HG03108 (cell line): ENCODE results near the gene BCAS1.
A peak's percentile ranks its signal among the peaks of the same experiment; 100 is the strongest.

ENCODE experiments used
- ATAC-seq: cut with Tn5 transposase; IDR thresholded peaks from one replicate; pipeline ENCODE4 v1.9.1; 2021; ENCODE audit warnings: moderate library complexity; ENCODE audit not compliant: unreplicated experiment

BCAS1 gene

DNA sequence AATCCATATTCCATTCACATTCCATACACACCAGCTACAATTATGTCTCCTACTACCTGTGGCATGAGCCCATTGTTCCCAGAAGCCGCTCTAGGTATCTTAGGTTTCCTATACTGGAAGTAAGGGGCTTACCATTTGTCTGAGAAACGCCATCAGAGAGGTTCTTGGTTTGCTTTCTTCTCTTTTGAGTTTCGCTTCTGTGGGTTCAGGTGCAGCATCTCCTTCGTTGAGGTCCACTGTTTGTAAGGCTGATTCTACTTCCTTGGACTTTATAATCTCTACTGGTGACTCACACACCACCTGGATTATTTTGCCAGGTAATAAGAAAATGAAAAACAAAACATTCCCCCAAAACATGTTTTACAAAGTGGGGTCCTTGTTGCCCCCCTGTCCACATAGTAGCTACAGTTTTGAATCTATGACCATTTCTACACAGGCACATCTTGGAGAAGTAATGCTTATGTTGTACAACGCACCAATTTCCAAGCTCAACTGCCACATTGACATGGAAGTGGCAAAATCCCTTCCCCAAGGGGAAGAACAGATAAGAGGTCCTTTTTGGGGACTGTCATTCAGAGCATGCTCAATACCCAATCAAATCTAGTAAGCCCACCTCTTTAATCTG, 103.5 kb downstream of the BCAS1 start:
- no peak for ATAC-seq

GRCh38 chr20:53964501-53965253, 105.7 kb downstream of the BCAS1 start:
- no peak for ATAC-seq

GRCh38 chr20:53964067-53964466, 106.3 kb downstream of the BCAS1 start:
- no peak for ATAC-seq

GRCh38 chr20:53963635-53964034, 106.8 kb downstream of the BCAS1 start:
- no peak for ATAC-seq

- no peak for ATAC-seq
Measured at GRCh38 chr20:53962388-53962787, 108.0 kb downstream of the BCAS1 start.

GRCh38 chr20:53961527-53961926, 108.9 kb downstream of the BCAS1 start:
- ATAC-seq: no peak

GRCh38 chr20:53960579-53961272, 109.7 kb downstream of the BCAS1 start:
- no peak for ATAC-seq

GRCh38 chr20:53959911-53960578, 110.3 kb downstream of the BCAS1 start:
- ATAC-seq: no peak

DNA sequence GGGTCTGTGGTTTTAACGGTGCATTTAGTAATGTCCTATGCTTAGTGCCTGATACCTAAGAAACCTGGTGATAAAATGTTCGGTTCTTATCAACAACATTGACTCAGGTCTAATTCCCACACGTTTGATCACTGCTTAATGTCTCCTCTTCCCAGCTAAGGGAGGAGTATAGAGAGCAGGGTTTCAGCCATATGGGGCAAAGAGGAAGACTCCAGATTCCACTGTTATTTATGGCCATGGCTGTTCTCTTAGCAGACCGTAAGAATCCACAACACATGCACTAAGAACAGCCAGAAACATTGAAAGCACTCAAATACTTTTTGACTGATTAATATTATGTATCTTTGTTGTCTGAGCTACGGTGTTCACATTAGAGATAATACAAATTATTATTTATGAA, 112.1 kb downstream of the BCAS1 start:
- no peak for ATAC-seq

DNA sequence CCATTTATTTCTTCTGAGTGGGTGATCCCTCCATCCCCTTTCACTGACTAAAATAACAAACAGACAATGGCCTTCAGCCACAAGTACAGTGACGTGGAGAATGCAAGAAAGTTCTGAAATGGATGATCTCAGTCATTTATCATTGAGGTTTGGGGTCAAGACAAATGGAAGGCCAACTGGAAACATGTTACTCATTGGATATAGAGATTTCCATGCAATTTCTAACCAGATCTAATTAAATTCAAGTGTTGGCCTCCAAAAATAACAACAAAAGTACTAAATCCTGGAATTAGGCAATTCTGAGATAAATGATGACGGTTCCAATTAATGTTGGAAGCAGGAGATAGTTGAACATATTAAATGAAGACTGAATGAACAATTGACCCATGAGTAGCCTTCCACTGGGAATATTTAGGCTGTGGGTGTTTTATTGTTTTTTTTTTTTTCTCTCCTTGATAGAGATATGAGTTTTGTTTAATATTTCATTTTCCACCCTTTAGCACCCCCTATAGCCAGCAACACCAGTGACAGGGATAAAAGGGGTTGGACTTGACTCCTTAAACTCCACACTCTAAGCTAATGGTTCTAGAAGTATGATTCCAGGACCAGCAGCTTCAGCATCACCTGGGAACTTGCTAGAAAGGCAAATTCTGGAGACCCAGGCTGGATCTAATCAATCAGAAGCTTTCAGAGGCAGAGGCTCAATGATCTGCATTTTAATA, 112.8 kb downstream of the BCAS1 start:
- ATAC-seq: no peak

DNA sequence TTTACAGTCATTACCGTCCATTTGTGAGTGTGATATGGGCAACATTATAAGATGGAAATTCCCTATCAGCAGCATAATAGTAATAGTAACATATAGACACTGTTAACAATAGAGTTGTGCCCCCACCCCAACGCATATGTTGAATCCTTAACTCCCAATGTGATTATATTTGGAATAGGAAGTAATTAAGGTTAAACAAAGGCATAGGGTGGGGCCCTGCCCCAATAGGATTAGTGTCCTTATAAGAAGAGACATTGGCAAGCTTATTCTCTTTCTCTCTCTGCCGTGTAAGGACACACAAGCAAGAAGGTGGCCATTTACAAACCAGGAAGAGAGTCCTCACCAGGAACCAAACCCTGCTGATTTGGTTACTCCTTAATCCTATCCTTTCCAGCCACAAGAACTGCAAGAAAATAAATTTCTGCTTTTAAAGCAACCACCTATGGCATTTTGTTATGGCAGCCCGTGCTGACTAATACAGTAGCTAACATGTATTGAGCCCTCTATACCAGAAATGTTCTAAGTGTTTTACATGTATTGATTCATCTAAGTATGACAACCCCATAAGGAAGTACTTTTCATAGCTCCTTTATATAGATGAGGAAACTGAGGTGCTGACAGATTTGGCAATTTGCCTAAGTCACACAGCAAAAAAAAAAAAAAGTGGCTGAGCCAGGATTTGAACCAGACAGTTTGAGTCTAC, 114.2 kb downstream of the BCAS1 start:
- no peak for ATAC-seq

DNA sequence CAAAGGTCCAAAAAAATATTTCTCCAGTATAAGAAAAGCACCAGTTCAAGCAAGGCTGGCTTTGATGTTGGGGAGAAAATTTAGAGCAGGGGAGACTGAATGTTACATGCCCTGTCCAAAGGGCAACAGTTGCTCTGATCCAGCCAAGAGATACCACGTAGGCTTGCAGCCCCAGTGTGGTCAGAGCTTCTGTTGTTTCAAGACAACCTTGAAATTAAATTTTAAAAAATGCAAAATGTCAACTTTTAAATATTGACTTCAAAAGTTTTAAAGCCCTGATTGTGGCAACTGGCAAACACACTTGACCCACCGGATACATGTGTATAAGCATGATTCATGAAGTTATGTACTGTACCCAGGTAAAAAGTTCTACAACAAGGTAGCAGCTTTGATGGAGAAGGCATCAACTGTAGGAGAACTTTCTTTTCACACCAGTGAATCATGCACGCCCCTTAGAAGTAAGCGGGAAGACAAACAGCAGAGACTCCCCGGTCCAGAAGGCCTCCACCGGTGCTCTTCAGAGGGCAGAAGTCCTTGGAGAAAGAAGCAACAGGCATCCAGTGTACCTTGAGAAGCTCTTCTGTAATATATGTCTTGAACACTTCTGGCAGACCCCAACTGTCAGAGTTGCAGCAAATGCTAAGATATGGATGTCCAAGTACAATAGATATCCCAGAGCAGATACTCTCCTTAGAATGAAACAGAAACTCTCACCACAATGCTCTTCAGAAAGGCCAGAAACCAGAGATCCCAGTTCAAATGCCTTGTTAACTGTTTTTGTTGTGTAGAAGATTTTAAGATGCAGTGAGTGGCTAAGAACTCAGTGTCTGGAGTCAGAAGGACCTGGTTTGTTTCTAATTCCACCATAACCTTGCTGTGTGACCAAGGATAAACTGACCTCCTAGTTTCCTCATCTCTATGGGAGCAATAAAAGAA, 115.4 kb downstream of the BCAS1 start:
- no peak for ATAC-seq

DNA sequence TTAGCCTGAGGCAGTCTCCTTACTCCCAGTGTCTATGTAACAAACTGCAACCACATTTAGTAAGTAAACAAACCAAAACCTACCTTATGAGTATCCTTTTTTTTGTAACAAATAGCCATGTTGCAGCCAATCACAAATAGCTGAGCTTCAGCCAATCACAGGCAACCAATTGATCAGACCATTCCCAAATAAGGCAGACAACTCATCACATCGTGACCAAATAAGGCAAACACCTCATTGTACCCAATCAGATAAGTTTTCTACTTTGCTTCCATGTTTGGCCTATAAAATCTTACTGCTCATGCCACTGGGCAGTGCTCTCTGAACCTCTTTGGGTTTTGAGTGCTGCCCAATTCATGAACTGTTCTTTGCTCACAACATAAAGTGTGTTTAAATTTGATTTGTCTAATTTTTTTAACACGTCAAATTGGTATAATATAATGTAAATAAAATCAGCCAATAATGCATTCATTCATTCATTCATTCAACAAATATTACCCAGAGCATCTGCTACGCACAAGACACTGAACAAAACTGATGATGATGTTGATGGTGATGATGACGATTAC, 117.8 kb downstream of the BCAS1 start:
- no peak for ATAC-seq

DNA sequence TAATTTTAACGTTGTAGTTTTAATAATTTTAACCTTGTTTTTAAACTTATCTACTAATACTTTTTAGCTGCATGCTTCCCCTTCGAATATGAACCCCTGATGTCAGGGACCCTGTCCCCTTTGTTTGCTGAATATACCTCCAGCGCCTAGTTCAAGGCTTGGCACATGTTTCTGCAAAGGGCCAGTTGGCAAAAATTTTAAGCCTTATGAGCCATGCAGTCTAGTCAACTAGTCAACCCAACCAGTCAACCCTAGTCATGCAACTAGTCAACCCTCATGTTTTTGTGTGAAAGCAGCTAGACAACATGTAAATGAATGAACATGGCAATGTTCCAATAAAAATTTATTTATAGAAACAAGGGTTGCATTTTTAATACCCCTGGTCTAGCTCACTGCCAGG, 119.8 kb downstream of the BCAS1 start:
- no peak for ATAC-seq

- no peak for ATAC-seq
Measured at GRCh38 chr20:53950031-53950430, 120.4 kb downstream of the BCAS1 start.

DNA sequence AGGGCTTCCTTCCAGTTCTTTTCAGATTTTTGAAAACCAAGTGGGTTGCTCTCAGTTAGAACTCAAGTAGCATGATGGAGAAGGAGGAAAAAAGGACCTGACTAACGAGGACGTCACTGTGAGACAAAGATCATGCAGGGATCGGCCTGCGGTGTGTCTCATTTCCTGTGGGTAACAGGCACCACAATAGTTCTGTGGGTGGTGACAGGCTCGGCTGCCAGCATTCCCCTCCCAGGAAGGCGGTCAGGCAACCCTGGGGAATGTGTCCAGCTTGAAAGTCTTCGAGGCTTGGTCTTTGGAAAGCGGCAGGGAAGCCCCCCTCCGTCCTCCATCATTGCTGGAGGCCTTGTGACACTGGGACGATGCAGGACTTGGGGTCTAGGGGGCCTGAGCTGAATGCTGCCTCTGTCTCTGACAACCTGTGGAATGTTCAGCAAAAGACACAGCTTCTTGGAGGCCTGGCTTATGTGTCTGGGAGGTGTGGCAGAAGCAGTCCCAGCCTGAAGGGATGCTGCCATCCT, 121.0 kb downstream of the BCAS1 start:
- peak; percentile 81 for ATAC-seq

- peak; percentile 18 for ATAC-seq
Measured at GRCh38 chr20:53948383-53949318, 121.7 kb downstream of the BCAS1 start.
